Stimulated activated effector memory CD8-positive, alpha-beta T cell treated with anti-CD3 and anti-CD28 coated beads, Interleukin-12 subunit alpha, Interleukin-12 subunit beta, amount 100 ng/mL, for 72 hours (primary cell): Measurements from ENCODE around the gene AFF1.
A peak's percentile ranks its signal among the peaks of the same experiment; 100 is the strongest.

ENCODE experiments used
- ATAC-seq: fragments of 150-1000 bp; cut with Tn5 transposase; 2 replicates; pipeline ENCODE4 v1.10.0; 2021
- DNase-seq, 2 donors: peaks; one replicate each; pipeline ENCODE4 v3.0.0; 2021 to 2022; ENCODE audit warnings: low spot score in 2 of 2
- H3K27ac Mint-ChIP-seq: one replicate; pipeline ENCODE4 v1.8.0; 2022; ENCODE audit warnings: mild to moderate bottlenecking, mixed read lengths
- H3K36me3 Mint-ChIP-seq: one replicate; pipeline ENCODE4 v1.8.0; 2022; ENCODE audit warnings: mild to moderate bottlenecking, mixed read lengths
- H3K4me1 Mint-ChIP-seq: one replicate; pipeline ENCODE4 v1.8.0; 2022; ENCODE audit warnings: mixed read lengths
- H3K4me3 Mint-ChIP-seq: one replicate; pipeline ENCODE4 v1.8.0; 2022; ENCODE audit warnings: mild to moderate bottlenecking, mixed read lengths
- H3K9me3 Mint-ChIP-seq: one replicate; pipeline ENCODE4 v1.8.0; 2022; ENCODE audit warnings: mixed read lengths

The AFF1 gene

GRCh38 chr4:86916392-86916791, 18.4 kb upstream of the AFF1 start:
- ATAC-seq (no peak), DNase-seq (no peak)
- no peaks in the 10 kb centered on the region for H3K4me1 Mint-ChIP-seq
- no peak overlapping the region for H3K4me3 Mint-ChIP-seq
- H3K36me3 Mint-ChIP-seq, result no peaks in the 10 kb centered on the region
- no peak overlapping the region for H3K27ac Mint-ChIP-seq
- no peaks in the 10 kb centered on the region for H3K9me3 Mint-ChIP-seq

- no peaks in the 10 kb centered on the region for H3K36me3 Mint-ChIP-seq
- peak overlapping the region; percentile 46 for H3K27ac Mint-ChIP-seq
- ATAC-seq, result no peak
- H3K9me3 Mint-ChIP-seq, result no peaks in the 10 kb centered on the region
- H3K4me1 Mint-ChIP-seq, result no peaks in the 10 kb centered on the region
- no peak overlapping the region for H3K4me3 Mint-ChIP-seq
- no peak for DNase-seq
Observed at GRCh38 chr4:86917212-86918039, 17.4 kb upstream of the AFF1 start.

GRCh38 chr4:86918539-86919072, 16.2 kb upstream of the AFF1 start:
- Mint-ChIP-seq H3K4me3 (no peak overlapping the region), H3K4me1 (no peaks in the 10 kb centered on the region), H3K36me3 (no peaks in the 10 kb centered on the region), H3K9me3 (no peaks in the 10 kb centered on the region), H3K27ac (no peak overlapping the region)
- ATAC-seq (no peak), DNase-seq (no peak)

- Mint-ChIP-seq H3K9me3 (no peaks in the 10 kb centered on the region), H3K4me3 (no peak overlapping the region), H3K27ac (no peak overlapping the region), H3K36me3 (no peaks in the 10 kb centered on the region), H3K4me1 (no peaks in the 10 kb centered on the region)
- ATAC-seq (no peak), DNase-seq (no peak)
Observed at GRCh38 chr4:86919561-86920223, 15.1 kb upstream of the AFF1 start.

GRCh38 chr4:86921608-86922252, 13.1 kb upstream of the AFF1 start:
- no peak overlapping the region for H3K4me3 Mint-ChIP-seq

GRCh38 chr4:86924811-86925210, 10.0 kb upstream of the AFF1 start:
- Mint-ChIP-seq H3K27ac (no peak overlapping the region), H3K4me1 (peaks cover 14% of the 10 kb centered on the region), H3K36me3 (no peaks in the 10 kb centered on the region), H3K9me3 (no peaks in the 10 kb centered on the region), H3K4me3 (no peak overlapping the region)
- DNase-seq (no peak), ATAC-seq (no peak)

More at GRCh38 chr4:86921608-86922252, 13.1 kb upstream of the AFF1 start:
- no peak for ATAC-seq
- no peaks in the 10 kb centered on the region for H3K9me3 Mint-ChIP-seq
- no peak for DNase-seq
- no peaks in the 10 kb centered on the region for H3K4me1 Mint-ChIP-seq
- H3K27ac Mint-ChIP-seq, result no peak overlapping the region
- no peaks in the 10 kb centered on the region for H3K36me3 Mint-ChIP-seq

GRCh38 chr4:86926435-86927086, 8.2 kb upstream of the AFF1 start:
- ATAC-seq (no peak), DNase-seq (no peak)
- H3K36me3 Mint-ChIP-seq, result no peaks in the 10 kb centered on the region
- peaks cover 14% of the 10 kb centered on the region for H3K4me1 Mint-ChIP-seq
- H3K27ac Mint-ChIP-seq, result no peak overlapping the region
- H3K9me3 Mint-ChIP-seq, result no peaks in the 10 kb centered on the region
- H3K4me3 Mint-ChIP-seq, result no peak overlapping the region

GRCh38 chr4:86927843-86928395, 6.9 kb upstream of the AFF1 start:
- ATAC-seq, result peak; percentile 69
- Mint-ChIP-seq H3K27ac (peak overlapping the region; percentile 43), H3K4me3 (no peak overlapping the region), H3K4me1 (peaks cover 14% of the 10 kb centered on the region), H3K9me3 (no peaks in the 10 kb centered on the region), H3K36me3 (no peaks in the 10 kb centered on the region)
- no peak for DNase-seq

- Mint-ChIP-seq H3K4me1 (peaks cover 15% of the 10 kb centered on the region), H3K9me3 (no peaks in the 10 kb centered on the region), H3K36me3 (peaks cover 1% of the 10 kb centered on the region), H3K27ac (peak overlapping the region; percentile 43), H3K4me3 (no peak overlapping the region)
- ATAC-seq (peak; percentile 11), DNase-seq (no peak)
Observed at GRCh38 chr4:86928400-86929255, 6.2 kb upstream of the AFF1 start.

GRCh38 chr4:86934147-86934770, 552 bp upstream of the AFF1 start:
- H3K4me1 Mint-ChIP-seq, result peaks cover 31% of the 10 kb centered on the region
- no peak for DNase-seq

GRCh38 chr4:86935566-86935852, 698 bp downstream of the AFF1 start:
- peak in 1 of 2 donors; percentile 49 for DNase-seq
- Mint-ChIP-seq H3K9me3 (no peaks in the 10 kb centered on the region), H3K36me3 (peaks cover 12% of the 10 kb centered on the region)

More at GRCh38 chr4:86934147-86934770, 552 bp upstream of the AFF1 start:
- Mint-ChIP-seq H3K27ac (peak overlapping the region; percentile 92), H3K9me3 (no peaks in the 10 kb centered on the region), H3K36me3 (peaks cover 12% of the 10 kb centered on the region), H3K4me3 (peak overlapping the region; percentile 84)
- ATAC-seq, result no peak

GRCh38 chr4:86935853-86936733, 1.3 kb downstream of the AFF1 start:
- H3K9me3 Mint-ChIP-seq, result no peaks in the 10 kb centered on the region
- peak overlapping the region; percentile 84 for H3K4me3 Mint-ChIP-seq
- peaks cover 49% of the 10 kb centered on the region for H3K4me1 Mint-ChIP-seq
- DNase-seq (peak; percentile 51 to 86), ATAC-seq (peak; percentile 75)
- peak overlapping the region; percentile 89 for H3K27ac Mint-ChIP-seq
- peaks cover 12% of the 10 kb centered on the region for H3K36me3 Mint-ChIP-seq

More at GRCh38 chr4:86935566-86935852, 698 bp downstream of the AFF1 start:
- ATAC-seq, result no peak
- H3K4me1 Mint-ChIP-seq, result peaks cover 43% of the 10 kb centered on the region
- H3K4me3 Mint-ChIP-seq, result peak overlapping the region; percentile 84
- H3K27ac Mint-ChIP-seq, result peak overlapping the region; percentile 89
